Stimulated activated CD4-positive, alpha-beta T cell treated with anti-CD3 and anti-CD28 coated beads, Interleukin-1b, Interleukin-23, amount 100 ng/mL, for 4 hours (primary cell): ENCODE measurements around the gene ATP10A.
A peak's percentile ranks its signal among the peaks of the same experiment; 100 is the strongest.

Experiments used
- DNase-seq, 2 donors: peaks; one replicate each; pipeline ENCODE4 v3.0.0-alpha.2; 2020; ENCODE audit warnings: low read depth in 2 of 2

The ATP10A gene

DNA sequence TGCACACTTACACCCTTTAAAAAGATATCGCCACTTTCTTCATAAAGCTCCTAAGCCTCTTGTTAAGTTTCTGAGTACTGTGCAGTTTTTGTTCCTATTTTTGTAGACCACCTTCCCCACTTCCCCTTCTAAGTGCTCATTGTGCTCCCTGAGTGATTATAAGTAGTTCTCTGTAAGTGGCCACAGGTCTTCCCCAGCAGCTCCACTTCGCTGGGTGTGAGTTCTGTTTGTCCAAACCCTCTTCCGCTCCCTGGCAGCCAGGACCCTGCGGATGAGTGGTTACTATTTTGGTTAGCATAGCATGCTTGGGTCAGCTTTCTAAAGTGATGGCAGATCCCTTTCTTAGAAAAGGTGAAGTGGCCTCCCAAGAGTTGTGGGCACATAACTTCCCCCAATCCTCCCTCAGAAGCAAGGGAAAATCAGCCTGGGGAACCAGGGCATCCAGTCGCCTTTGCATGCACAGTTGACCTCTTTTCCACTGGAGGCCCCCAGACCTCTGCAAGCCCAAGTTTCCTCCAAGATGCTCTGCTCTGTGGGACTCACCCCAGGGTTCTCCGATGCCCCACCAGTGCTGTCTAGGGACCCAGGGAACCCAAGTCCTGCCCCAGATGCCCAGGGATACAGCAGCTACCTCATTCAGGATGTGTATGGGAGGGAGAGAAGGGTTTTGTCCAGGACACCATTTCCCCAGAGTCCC lies 69.6 kb downstream of the ATP10A start:
- no peak for DNase-seq

DNA sequence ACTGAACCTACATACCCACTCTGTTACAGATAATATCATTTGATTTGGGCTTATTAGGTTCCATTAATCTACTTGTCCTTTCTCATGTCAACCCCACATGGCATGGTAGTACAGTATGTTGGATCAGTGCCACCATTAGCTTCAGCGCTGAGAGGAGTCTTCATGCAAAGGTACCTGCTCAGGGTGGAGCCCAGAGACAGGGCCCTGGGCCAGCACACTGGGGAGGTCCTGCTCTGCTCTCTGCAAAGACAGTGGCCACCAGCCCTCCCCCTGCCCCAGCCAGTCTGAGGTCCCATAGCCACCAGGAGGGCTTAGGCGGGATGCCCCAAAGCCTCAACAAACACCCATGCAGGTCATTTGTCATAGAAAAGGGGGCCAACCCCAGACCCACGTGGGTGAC lies 71.0 kb downstream of the ATP10A start:
- DNase-seq: no peak

DNA sequence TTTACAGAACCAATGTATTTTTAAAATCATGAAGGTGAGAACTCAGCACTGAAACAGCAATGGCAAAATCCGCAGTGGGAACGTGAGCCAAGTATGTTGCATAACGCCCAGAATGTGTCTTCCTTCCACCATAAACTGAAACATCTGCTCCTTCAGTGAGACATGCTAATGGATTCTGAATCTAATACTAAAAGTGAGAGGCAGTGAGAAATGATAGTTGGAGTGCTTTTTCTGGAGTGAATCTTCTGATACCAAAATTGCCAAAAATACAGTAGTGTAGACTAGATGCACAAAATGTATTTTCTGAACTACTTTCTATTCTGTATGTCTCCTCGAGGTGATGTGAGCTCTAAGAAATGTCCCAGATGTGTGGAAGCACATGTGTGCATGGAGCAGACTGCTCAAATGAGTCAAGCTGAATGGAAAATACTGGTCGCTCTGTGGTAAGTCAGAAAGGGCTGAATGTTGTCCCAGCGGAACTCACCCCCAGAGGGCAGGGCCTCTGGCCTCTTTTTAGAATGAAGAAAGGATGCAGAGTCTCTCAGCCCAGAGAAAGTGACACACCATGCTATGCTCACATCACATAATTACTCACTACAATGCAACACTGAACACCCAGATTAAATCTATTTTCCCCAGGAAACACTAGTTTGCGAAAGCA lies 73.0 kb downstream of the ATP10A start:
- DNase-seq: peak; percentile 14 to 20

DNA sequence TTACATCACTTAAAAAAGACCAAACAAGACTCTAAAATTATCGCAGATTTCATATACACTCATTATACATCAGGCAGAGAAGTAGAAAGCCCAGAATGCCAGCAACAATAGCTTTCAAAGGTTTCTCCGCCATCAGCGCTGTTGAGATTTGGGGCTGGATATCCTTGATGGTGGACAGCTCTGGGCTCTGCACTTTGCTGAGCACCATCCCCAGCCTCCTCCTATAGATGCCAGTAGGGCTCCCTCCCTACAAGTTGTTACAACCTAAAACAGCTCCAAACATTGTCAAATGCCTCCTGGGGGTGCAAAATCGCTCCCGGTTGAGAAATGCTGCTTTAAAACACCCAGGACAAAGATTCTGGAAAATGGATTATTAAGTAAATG lies 73.5 kb downstream of the ATP10A start:
- DNase-seq: no peak

DNA sequence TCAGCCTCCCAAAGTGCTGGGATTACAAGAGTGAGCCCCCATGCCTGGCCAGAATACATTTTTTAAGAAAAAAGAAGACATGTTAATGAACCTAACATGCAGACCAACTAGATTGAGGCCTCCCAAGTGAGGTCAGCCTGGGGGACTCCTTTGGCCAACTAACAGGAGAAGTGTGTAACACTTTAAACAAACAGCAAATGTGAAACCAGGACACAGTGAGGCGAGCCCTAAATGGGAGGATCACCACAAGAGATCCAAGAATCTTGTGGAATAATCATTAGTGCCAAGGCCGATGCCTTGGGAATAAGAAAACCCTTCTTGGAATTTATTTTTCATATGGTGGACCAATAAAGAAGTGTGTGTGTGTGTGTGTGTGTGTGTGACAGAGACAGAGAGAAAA lies 73.9 kb downstream of the ATP10A start:
- no peak for DNase-seq

DNA sequence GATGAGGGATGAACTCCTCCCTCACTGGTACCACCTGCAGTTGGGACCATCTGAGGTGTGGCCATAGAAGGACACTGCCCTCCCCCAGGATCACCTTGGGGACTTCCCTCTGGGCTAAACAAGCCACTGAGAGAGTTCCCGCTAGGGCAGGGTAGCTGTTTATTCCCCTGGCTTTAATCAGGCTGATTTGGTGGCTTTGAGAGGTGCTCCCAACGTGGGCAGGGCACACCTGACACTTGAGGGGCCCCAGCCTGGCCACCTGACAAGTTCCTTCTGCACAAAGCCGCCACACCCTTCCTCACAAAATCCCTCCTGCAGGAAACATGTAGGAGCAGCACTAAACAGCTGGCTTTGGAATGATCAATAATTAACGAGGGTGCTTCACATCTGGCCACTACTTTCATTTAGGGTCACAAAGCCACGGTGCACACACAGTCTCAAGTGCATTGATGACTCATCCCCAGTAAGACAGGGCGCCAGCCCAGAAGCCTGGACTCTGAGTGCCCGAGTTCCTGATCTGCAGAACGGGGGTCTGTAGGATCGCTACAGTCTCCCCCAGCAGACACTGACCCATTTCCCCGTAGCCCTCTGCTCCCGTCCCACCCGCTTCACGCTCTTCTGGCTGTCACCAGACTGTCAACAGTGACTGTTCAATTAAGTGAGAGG lies 75.1 kb downstream of the ATP10A start:
- no peak for DNase-seq

DNA sequence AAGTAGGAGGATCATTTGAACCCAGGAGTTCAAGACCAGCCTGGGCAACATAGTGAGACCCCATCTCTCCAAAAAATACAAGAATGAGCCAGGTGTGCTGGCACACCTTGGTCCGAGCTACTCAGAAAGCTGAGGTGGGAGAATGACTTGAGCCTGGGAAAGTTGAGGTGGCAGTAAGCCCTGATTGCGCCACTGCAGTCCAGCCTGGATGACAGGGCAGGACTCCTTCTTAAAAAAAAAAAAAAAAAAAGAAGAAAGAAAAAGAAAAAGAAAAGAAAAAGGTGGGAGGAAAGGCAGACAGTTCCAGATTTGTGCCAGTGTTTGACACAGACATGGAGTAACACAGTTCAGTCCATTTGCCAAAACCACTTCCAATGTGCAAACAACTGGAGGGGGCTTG lies 75.7 kb downstream of the ATP10A start:
- no peak for DNase-seq

DNA sequence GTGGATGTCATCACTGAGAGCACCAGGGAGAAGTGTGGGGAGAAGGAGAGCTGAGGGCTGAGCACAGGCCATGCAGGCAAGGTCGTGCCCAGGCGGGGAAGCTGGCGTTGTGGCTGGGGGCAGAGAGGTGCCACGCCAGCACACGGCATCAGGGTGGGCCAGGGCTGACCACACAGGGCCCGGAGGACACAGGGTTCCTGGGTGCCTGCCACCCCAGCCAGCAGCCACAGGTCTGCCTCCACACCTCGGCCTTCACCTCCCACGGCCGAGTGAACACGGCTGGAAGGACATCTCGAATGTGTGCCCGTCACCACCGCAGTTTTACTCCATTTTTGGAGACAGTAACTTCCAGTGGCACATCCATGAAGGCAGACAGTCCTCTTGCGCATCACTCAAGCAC lies 77.1 kb downstream of the ATP10A start:
- DNase-seq: no peak

DNA sequence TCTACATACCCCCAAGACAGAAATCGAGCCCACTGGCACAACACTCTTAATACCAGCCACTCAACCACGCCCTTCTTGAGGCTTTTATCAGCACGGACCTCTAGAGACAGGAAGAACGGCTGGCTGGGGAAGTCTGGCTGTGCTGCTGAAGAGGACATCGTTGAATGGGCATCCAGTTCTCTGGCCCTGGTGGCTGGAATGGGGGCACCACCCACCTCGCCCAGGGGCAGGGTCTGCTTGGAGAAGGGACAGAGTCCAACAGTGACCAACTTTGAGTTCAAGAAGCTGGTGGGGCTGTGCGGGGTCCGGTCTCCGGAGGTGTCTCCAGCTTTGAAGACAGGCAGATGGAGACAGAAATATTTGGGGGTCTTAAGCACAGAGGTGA lies 77.5 kb downstream of the ATP10A start:
- no peak for DNase-seq

DNA sequence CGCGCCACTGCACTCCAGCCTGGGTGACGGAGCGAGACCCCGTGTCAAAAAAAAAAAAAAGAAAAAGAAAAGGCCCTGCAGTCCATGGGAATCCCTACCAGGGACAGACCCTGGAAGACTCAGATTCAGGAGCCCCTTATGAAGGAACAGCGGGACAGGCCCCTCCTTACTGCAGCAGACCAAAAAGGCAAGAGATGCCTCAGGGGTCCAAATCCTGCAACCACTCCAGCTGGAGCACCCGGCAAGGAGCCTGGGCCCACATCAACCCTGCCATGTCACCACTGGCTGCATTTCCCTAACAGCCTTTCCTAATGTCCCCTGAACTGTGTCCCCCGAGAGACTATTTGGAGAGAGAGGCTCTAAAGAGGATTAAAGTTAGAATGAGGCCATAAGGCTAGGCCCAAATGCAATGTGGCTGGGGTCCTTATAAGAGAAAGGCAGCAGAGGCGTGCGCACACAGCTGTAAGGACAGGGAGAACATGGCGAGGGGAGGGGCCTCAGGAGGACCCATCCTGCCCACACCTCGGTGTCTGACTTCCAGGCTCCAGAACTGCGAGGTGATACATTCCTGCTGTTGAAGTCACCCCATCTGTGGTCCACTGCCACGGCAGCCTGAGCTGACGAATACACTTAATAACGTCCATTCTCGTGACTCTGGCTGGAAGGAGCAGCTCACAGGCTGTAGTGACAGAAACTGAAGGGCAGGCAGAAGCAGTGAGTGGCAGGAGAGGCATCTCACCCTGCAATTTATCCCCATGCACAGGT lies 78.1 kb downstream of the ATP10A start:
- no peak for DNase-seq

DNA sequence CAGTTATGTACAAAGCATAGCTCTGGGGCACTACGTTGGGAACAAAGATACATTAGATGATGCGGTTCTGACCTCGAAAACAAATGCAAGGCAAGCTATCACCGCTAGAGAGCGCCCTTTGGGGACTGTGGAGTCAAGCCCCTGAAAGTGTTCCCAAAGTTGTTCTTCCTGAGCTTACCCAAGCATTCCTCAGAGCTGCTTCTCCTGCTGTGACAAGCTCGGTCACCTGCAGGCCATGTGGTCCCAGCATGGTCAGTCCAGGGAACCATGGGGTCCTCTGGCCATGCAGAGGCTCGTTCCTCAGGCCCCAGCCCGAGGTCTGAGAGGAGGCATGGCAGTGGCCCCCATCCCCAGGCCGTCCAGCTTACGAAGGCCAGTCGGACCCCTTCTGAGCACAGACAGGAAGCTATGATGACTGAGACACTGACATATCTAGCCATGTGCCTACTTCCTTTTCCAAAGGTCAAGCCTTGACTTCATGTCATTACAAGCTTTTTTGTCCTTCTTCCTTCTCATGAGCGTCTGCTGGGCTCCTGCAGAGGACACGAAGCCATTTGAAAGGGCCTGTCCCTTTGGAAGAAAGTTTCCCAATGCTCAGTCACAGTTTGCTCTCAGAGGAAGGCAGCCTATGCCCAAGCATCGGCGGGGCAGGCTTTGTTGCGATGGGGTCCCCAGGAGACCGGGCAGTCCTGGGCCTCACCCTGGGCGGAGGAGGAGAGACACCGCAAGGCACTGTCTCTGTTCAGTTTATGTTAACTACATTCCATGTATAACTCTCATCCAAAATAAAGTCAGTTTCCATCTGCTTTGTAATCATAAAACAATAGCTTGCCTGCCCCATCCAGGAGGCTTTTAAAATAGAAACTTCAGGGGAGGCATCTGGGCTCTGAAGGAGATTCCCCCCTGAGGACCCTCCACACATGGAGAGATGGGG lies 79.3 kb downstream of the ATP10A start:
- peak; percentile 27 to 37 for DNase-seq

DNA sequence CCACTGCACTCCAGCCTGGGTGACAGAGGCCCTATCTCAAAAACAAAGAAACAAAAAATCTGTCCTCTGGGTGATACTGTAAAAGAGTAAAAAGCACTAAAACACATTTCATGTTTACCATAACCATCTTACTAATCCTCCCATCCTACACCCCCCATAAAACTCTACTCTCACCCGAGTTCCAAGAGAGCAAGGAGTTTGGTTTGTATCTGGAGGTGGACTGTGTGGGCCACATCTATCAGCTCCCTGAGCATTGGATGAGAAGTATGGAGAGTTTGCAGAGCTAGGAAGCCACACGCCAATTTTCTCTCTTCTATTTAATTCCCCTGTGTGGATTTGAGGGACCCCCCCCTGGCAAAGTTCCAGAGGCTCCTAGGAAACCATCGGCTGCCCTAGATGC lies 80.0 kb downstream of the ATP10A start:
- no peak for DNase-seq

DNA sequence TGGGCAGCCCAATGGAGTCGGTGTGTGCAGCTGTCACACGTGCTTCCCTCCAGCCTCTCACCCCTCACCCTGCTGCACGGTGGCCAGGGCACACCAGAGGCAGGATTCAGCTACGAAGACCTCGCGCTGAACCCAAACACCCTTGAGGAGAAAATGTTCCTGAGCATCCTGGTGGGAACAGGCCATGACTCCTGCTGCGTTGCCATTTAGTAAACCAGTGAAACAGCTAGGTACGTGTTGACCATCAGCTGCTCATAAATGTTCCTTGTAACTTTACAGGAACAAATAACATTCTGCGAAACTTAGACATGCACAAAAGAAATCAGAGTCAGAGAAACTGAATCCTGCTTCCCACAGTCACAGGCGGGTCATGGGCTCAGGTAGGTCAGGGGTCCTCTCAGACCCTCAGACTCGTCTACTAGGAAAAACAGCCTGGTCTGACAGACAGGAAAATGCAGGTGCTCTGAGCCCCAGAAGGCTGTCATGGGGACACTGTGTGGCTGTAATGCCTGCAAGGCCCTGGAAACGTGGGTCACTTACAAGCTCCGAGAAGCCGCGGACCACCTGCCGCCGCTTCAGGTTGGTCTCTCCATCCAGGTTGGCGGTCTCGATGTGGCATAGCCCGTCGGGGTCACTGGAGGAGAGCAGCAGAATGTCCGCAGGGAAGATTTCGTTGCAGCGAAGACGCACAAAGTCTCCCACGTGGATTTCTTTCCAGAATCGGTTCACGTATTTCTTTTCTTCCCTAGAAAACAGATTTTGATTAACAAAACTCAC lies 82.5 kb downstream of the ATP10A start:
- no peak for DNase-seq

DNA sequence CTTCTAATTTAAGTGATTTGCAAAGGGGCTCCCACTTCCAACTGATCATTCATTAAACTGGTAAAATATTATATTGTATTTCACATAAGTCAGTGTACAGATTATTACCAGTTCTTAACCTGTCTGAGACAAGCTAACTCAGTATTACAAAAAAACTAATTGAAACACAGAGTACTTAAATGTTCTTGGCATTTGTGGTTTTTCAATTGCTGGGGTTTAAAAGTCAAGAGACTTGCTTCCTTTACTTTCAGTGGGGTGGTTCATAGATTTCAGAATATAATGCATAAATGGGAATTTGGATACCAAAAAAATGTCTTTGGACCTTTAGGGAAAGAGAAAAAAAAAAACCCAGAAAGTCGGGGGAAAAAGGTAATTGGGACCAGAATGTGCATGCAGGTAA lies 85.0 kb downstream of the ATP10A start:
- no peak for DNase-seq

DNA sequence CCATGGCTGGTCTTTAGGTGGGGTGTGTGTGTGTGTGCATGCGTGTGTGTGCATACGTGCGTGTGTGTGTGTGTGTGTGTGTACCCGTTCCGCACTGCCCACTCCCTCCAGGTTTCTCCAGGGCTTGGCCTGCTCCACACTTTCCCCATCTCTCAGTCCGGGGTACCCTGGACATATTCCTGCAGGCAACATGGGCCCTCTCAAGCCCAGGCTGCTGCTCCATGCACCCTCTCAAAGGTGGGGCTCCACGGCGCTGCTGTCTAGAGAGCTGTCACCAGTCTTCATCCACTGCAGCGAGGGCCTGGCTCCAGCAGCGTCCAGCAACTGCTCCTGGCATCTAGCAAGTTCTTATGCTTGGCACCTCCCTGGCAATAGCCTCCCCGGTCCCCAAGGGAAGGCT lies 86.1 kb downstream of the ATP10A start:
- DNase-seq: no peak

DNA sequence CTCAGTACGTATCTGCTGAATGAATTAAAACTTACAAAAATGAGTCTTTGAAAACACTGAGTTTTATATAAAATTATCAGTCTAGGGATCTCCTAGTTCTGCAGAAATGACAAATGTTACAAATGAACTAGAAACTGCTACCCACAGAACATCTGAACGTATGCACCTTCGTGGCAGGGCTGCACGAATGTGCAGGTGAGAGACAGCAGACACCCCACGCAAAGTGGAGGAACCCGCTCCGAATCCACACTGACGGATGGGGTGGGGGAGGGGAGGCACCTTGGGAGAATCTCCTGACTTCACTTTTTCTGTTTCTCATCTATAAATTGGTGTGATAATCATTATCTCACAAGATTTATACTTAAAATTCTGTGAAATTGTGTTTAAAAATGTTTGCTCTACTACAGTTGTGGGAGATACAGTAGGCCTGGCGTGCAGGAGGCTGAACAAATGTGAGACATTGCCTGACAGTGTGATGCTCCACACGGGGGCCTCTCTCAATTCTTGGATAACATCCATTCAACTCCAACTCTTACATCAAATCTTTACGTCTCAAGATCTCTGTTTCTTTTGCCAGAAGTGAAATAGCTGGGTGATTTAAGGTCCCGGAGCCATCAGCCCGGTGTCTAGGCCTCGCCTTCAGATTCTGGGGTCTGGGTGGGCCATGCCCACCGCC lies 86.9 kb downstream of the ATP10A start:
- DNase-seq: no peak

DNA sequence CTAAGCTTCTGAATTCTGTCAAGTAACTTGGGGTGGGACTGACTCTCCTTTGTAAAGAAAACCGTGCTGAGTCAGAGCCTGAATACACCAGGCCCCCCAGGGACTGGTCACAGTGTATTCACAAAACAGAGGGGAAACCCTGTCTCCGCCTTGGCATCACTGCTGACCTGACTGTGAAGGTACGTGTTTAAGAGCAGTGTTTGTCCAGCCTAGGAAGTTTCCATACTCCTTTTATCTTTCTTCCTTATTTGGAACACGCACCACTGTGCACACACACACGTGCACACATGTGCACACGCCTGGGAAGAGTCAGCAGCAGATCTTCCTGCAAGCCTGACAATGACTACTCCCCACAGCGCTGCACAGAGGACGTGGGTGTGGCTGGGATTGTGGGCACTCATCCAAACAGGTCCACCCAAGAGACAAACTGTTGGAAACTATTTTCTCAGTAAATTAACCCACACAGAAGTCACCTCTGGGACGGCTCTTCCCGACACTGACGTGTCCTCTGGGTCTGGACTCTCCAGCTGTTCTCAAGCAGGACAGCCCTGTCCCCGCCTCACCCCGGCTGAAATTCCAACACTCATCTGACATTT lies 87.7 kb downstream of the ATP10A start:
- DNase-seq: no peak

DNA sequence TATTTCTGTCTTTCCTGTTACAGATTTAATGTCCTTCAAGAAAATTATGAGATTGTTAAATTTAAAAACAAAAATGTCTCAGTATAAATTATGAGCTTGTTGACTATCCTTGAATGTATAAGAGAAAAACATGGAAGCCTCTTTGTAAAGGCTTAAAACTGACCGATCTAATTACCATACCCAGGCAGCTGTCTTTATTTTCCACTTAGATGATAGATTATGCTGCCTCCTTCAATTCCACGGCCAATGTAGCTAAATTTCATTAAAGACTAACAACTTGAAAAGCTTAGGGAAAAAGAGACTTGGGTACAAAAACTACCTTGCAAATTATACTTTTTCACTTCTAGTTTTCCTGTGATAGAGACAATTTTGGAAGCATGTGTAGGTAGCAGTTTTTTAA lies 88.3 kb downstream of the ATP10A start:
- no peak for DNase-seq

DNA sequence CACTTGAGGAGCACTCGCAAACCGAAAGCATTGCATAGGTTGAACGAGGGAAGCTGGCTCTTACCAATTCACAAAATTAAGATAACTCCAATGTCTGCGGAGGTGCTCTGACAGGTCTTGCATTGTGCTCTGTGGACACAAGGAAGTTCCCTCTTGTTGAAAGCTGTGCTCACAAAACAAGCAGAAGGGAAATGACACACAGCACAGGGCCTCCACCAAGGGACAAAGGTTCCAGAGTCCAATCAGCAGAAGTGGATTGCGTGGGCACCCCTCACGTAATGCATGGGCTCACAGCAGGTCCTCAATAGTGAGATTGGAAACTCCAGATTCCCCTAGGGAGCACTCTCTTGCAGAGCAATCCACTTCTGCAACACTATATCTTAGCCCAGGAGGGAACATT lies 89.9 kb downstream of the ATP10A start:
- no peak for DNase-seq

DNA sequence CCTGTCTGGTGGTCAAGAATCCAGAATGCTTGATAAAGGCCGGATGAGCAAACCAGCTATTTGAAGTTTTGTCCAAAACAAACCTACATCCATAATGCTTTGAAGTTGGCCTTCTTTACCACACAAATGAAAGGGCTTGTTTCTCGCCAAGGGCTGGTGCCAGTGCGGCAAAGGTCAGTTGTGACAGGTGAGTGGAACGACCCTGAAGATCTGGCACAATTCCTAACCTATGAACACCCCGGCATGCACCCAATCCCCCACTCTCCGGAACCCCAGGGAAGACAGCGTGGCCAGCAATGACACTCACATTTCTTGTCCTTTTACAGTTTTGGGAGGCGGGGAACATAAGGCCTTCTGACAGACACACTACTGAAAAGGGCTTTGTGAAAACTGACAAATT lies 90.6 kb downstream of the ATP10A start:
- no peak for DNase-seq
